Daoy (cell line): Measurements from ENCODE around the gene NOD2. TPM values are rescaled to one million over a fixed set of nuclear protein-coding genes. Genes with fewer than 3 reads are reported as not detected.

Source experiments
- DNase-seq: peaks from one replicate; pipeline ENCODE4 v3.0.0-alpha.2; 2015; ENCODE audit warnings: low read depth
- total RNA-seq: library from RNA; depleted of rRNA; stranded (reverse); fragments of >200 nt; shearing (Covaris generic); gene quantifications from 2 replicates; pipeline ENCODE4 v1.2.3, GENCODE V29; 2014

The NOD2 gene
- total RNA-seq, 1 experiment from 2014 or later: 0.06 TPM

DNA sequence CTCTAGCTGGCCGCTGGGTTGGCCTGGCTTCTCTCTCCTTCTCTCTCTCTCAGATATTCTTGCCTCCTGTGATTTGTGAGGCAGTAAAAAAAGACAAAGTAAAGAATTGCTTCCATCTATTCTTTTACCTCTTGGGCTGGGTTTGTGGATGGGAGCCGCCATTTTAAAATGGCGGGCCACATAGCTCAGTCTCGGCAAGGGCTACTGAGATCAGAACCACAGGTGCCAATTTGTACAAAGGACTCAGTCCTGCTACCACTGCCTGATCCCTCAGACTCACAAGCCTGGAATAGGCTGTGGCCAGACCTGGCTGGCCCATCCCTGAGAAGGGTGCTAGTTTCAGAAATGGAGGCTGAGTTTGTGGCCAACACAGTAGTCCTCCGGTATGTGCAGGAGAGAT lies 24.1 kb downstream of the NOD2 start:
- DNase-seq: no peak

- peak; percentile 16 for DNase-seq
Measured at GRCh38 chr16:50718061-50718760, 24.8 kb downstream of the NOD2 start.

DNA sequence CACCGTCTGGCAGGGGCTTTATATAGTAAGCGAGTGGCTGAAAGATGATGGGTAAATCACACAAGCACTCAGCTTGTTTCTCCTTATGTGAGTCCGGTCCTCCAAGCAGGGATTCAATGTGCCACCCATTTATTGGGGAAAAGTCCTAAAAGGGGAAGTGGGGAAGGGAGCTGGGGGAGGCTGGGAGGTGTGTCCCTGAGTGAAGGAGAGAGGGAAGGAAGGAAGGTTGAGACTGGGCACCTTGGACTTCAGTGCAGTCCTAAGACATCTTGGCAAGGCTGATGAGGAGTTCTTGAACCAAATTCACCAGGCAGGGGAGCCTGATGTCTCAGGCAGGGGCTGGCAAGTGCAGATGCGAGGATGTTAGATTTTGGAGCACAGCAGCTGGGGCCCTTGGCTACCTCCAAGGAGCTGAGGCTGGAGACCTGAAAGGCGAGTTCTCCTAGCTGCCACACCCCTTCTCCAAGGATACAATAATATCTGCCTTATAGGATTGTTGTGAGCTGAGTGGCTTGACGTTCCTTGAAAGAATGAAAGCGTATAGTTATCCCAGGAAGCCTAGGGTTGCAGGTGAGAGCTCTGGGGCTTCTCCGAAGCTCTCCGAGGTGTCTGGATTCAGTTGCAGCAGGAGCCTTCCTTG lies 25.5 kb downstream of the NOD2 start:
- DNase-seq: no peak

DNA sequence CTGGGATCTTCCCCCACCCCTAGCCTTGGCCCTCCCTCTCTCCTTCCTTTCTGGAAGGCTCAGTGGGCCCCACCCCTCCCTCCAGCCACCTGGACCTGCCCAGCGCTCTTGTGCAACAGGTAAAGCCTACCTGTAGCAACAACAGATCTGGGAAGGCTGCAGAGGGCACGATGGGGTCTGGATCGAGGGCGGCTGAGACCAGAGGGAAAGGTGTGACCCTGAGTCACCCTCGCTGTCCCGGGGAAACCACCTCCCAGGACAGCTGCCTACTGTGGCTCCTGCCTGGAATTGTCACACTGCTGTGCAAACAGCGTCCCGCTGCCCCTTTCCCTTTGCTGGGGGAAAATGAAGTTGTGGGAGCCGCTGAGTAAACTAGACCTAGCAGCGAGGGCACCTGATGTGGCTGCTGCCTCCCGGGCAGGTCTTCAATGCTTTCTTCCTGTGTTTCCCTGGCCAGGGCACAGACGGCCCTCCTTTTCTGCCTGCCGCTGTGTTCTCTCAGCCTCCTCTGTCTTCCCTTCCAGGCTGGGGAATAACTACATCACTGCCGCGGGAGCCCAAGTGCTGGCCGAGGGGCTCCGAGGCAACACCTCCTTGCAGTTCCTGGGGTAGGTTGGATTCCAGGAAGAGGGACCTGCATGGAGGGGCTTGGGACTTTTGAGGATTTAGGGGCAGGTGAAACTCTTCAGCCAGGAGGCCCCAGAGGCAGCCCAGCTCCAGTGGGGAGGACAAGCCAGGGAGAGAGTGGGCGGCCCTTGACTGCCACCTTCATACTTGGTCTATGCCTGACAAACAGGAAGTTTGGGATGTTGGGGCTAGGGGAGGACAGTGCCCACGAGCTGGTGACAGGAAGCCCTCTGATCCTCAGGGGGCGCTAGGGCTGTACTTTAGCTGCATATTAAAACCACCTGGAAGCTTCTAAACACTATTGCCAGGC lies 26.3 kb downstream of the NOD2 start:
- no peak for DNase-seq

DNA sequence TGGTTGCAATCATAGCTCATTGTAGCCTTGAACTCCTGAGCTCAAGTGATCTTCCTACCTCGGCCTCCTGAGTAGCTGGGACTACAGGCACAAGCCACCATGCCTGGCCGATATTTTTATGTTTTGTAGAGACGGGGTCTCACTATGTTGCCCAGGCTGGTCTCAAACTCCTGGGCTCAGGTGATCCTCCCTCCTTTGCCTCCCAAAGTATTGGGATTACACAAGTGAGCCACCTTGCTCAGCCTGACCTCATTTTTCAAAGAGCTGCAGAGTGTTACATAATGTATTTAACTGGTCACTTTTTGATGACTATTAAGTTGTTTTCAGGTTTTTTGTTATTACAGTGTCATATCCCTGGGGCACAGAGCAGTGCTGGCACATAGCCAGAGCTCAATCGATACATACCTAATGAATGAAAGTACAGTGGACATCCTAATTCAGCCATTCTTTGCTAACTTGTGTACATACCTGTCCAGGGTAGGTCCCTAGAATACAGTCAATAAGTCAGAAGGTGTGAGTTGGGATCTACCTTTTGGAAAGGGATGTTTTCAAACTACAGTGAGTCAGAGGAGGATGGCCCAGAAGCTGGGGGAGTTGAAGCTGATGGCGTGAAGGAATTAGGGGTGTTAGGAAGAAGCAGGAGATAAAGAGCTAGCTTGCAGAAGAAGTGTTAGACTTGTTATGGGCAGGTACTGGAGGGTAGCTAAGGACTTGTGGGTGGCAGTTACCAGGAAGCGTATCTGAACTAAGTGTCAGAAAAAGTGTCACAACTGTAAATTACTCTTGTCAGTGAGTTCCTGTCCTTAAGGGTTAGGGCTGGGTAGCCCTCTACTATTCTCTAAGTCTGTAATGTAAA lies 28.4 kb downstream of the NOD2 start:
- DNase-seq: no peak

DNA sequence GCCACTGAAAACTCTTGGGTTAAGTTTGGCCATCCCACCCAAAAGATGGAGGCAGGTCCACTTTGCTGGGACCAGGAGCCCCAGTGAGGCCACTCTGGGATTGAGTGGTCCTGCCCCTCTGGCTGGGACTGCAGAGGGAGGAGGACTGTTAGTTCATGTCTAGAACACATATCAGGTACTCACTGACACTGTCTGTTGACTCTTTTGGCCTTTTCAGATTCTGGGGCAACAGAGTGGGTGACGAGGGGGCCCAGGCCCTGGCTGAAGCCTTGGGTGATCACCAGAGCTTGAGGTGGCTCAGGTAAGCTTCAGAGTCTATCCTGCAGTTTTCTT lies 29.0 kb downstream of the NOD2 start:
- no peak for DNase-seq

DNA sequence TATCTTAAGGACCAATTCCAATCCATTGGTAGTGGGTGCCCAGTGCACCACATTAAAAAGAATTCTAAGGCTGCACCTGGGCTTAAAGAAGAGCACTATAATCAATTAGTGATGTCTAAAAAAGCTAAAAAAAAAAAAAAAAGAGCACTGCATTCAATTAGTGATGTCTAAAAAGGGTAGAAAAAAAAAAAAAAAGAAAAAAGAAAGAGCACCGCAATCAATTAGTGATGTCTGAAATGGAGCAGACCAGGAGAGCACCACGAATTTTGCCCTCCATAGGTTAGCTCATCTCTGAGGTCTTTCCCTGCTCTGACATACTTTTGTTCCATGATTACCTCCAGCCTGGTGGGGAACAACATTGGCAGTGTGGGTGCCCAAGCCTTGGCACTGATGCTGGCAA lies 29.6 kb downstream of the NOD2 start:
- DNase-seq: no peak

DNA sequence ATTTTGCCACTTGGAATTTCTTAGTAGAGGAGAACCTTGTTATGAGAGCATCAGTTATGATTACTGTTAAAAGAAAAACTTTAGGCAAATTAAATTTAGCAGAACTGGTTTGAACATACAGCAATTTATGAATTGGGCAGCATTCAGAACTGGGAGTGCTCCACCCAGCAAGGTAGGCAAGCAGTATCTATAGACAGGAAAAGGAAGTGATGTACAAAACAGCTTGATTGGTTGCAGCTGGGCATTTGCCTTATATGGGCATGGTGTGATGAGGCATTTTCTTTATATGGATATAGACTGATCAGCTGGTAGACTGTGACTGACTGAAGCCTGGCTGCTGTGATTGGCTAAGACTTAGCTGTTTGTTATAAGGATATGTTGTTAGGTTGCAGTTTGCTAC lies 30.9 kb downstream of the NOD2 start:
- DNase-seq: no peak

GRCh38 chr16:50731130-50731988 lies 38.0 kb downstream of the NOD2 start:
- DNase-seq: no peak

DNA sequence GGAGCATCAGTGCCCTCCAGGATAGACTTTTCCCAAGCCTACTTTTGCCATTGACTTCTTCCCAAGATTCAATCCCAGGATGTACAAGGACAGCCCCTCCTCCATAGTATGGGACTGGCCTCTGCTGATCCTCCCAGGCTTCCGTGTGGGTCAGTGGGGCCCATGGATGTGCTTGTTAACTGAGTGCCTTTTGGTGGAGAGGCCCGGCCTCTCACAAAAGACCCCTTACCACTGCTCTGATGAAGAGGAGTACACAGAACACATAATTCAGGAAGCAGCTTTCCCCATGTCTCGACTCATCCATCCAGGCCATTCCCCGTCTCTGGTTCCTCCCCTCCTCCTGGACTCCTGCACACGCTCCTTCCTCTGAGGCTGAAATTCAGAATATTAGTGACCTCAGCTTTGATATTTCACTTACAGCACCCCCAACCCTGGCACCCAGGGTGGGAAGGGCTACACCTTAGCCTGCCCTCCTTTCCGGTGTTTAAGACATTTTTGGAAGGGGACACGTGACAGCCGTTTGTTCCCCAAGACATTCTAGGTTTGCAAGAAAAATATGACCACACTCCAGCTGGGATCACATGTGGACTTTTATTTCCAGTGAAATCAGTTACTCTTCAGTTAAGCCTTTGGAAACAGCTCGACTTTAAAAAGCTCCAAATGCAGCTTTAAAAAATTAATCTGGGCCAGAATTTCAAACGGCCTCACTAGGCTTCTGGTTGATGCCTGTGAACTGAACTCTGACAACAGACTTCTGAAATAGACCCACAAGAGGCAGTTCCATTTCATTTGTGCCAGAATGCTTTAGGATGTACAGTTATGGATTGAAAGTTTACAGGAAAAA lies 38.8 kb downstream of the NOD2 start:
- no peak for DNase-seq

GRCh38 chr16:50733468-50733867 lies 40.1 kb downstream of the NOD2 start:
- no peak for DNase-seq

- DNase-seq: no peak
Measured at GRCh38 chr16:50735629-50736122, 42.3 kb downstream of the NOD2 start.

- DNase-seq: no peak
Measured at GRCh38 chr16:50736448-50736847, 43.0 kb downstream of the NOD2 start.

DNA sequence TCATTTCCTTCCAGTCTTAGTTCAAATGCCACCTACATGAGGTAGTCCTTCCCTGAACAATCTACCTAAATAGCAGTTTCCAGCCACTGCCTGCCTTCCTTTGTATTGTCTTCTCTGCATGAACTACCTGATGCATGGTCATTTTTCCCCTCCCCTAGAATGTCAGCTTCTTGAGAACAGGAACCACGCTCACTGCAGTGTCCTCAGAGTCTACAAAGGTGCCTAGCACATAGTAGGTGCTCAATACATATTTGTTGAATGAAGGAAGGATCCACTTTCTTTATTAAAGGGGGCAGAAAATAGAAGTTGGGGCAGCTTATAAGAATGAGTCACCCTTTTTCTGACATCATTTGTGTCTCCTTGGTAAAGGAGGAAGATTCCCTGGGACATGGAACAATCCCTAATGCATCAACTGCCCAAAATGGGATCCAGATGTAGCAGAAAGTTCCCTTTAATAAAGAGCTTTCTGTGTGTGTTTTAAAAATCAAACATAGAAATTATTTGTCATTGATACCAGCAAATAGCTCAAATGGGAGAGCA lies 44.1 kb downstream of the NOD2 start:
- no peak for DNase-seq

GRCh38 chr16:50739031-50739430 lies 45.6 kb downstream of the NOD2 start:
- DNase-seq: no peak

DNA sequence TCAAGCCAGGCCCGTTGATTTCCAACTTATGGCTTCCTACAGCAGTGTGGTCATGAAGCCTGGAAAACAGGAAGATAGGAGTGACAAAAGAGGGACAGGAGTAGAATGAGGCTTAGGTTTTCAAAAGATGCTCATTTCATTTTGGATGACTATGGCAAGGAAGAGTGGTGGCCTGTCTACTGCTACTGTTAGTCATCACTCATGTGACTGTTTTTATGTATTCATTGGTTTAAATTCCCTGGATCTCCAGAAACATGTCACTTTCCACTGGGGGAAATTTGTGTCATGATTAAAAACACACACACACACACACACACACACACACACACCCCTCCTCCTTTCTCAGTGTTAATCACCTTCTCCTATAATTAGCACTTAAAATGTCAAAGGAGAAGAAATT lies 47.3 kb downstream of the NOD2 start:
- DNase-seq: no peak

DNA sequence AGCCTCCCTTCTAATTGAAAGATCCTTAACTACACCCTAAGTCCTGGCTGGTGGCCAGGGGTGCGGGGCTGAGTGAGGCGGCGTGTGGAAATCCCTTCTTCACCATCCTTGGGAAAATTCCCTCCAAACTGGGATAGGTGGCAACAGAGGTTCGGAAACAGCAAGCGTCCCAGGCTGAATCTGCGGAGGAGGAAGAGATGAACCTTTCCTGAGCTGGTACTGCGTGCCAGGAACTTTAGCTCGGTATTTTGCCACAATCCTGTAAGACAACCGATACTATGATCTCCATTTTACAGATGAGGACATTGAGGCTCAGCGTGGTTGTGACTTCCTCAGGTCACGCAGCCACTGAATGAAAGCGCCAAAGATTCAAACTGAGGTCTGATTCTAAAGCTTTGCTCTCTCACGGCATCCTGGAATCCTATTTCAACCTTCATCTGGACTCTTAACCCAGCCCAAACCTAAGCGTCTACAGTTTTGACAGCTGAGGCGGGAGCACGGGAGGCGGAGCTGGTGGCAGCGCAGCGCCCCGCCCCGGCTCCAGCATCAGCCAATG lies 47.9 kb downstream of the NOD2 start:
- peak; percentile 27 for DNase-seq

GRCh38 chr16:50741781-50742575 lies 48.6 kb downstream of the NOD2 start, which contains the start of gene CYLD:
TSS of gene CYLD (plus strand) at chr16:50742086. CDS start at chr16:50749699, 7,613 bp downstream.
- peak; percentile 99 for DNase-seq
